HL-60 (cell line): ENCODE results near the gene COA5.
A peak's percentile ranks its signal among the peaks of the same experiment; 100 is the strongest.

ENCODE experiments used
- DNase-seq, 2 experiments: peaks; one replicate each; pipeline ENCODE4 v3.0.0-alpha.2; 2010 to 2020; ENCODE audit warnings: low read depth in 1 of 2, low spot score in 1 of 2
- H3K27ac ChIP-seq: fragments of 250-450 bp; sonication (Bioruptor Pico); replicated peaks from 2 replicates; pipeline ENCODE4 v1.5.1; 2020; ENCODE audit warnings: mild to moderate bottlenecking, moderate library complexity
- H3K27me3 ChIP-seq: fragments of 250-450 bp; sonication (Bioruptor Pico); 2 replicates; pipeline ENCODE4 v1.5.1; 2021; ENCODE audit warnings: mild to moderate bottlenecking, moderate library complexity; ENCODE audit not compliant: insufficient read depth, poor library complexity, severe bottlenecking
- H3K4me3 ChIP-seq: replicated peaks from 2 replicates; pipeline ENCODE4 v1.5.1; 2011; ENCODE audit warnings: mild to moderate bottlenecking, control low read depth, low read length; ENCODE audit not compliant: insufficient read depth
- GABPA ChIP-seq: IDR thresholded peaks from 2 replicates; pipeline ENCODE4 v1.6.1; 2012; ENCODE audit warnings: low read depth
- POLR2AphosphoS5 ChIP-seq: IDR thresholded peaks from 2 replicates; pipeline ENCODE4 v1.6.1; 2012; ENCODE audit warnings: low read depth
- SPI1 ChIP-seq: IDR thresholded peaks from 2 replicates; pipeline ENCODE4 v1.6.1; 2012; ENCODE audit warnings: low read depth, mild to moderate bottlenecking, borderline replicate concordance
- long read RNA-seq: library from polyadenylated mRNA; unstranded; transcript quantifications from one replicate; pipeline ENCODE4 v2.0.0, GENCODE V29; 2020
- TF ChIP-seq, protein P1 (sequence below): IDR thresholded peaks from 2 replicates; pipeline ENCODE4 v1.6.1; 2012; ENCODE audit warnings: low read depth; ENCODE audit not compliant: insufficient replicate concordance
- TF ChIP-seq, protein P2 (sequence below): IDR thresholded peaks from one replicate; pipeline ENCODE4 v1.5.1; 2011; ENCODE audit warnings: low read length, control low read depth, inconsistent platforms; ENCODE audit not compliant: insufficient read depth

The COA5 gene, protein sequence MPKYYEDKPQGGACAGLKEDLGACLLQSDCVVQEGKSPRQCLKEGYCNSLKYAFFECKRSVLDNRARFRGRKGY
- long read RNA-seq, transcript COA5-205 (3 exons, 770 nt), result minor isoform, 19 of 176 reads
- long read RNA-seq, transcript COA5-202 (3 exons, 557 nt), result minor isoform, 5 of 176 reads
- long read RNA-seq, transcript COA5-204 (2 exons, 958 nt), result minor isoform, 13 of 176 reads
- long read RNA-seq, transcript COA5-201 (3 exons, 1,754 nt), result major isoform, 121 of 176 reads
- long read RNA-seq, partial matches to known transcripts, result 1 of 176 reads
- long read RNA-seq, other reads (novel, unspliced or antisense), result 17 of 176 reads

DNA sequence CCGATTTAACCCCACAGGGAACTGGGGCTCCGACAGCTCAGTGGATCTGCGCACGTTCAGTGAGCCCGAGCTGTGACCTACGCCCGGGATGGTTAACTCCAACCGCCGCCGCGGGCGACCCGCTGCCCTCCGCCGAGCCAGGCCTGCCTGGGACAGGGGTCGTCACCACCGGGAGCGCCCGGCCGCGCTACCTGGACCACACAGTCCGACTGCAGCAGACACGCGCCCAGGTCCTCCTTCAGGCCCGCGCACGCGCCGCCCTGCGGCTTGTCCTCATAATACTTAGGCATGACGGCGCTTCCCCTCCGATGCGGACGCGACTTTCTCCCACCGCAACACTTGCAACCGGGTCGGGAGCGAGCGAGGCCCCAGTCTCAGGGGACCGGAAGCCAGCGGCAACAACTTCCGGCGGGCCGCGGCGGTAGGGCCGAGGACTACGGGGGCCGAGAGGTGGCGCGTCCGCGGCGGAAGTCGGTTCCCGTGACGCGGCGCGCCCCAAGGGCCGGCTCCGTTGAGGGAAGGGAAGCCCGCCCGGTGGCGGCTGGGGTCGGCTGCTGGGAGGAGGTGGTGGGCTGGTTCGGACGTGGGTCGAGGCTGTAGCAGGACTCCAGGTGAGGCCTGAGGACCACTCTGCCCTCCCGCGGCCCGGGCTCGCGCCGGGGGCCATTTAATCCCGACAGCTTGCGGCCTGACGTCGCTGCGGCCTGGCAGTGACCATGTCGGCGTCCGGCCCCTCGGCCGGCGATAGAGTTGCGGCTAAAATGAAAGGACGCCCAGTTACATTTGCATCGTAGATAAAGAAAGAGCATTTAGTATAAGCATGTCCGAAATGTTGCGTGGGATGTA is at the start of gene COA5, which contains the start of gene UNC50:
COA5 (minus strand) TSS at position 397 of the 846 bp plus-strand sequence; CDS start at position 290, 107 bp downstream.
UNC50 (plus strand) TSS at position 474 of the 846 bp plus-strand sequence. CDS start 1,171 bp downstream, outside the sequence.
- TF ChIP-seq SPI1 (peak; percentile 28; the same call in 1 of the 2 replicates), POLR2AphosphoS5 (peak; percentile 97), GABPA (peak; percentile 98)
- TF ChIP-seq, protein P1, sequence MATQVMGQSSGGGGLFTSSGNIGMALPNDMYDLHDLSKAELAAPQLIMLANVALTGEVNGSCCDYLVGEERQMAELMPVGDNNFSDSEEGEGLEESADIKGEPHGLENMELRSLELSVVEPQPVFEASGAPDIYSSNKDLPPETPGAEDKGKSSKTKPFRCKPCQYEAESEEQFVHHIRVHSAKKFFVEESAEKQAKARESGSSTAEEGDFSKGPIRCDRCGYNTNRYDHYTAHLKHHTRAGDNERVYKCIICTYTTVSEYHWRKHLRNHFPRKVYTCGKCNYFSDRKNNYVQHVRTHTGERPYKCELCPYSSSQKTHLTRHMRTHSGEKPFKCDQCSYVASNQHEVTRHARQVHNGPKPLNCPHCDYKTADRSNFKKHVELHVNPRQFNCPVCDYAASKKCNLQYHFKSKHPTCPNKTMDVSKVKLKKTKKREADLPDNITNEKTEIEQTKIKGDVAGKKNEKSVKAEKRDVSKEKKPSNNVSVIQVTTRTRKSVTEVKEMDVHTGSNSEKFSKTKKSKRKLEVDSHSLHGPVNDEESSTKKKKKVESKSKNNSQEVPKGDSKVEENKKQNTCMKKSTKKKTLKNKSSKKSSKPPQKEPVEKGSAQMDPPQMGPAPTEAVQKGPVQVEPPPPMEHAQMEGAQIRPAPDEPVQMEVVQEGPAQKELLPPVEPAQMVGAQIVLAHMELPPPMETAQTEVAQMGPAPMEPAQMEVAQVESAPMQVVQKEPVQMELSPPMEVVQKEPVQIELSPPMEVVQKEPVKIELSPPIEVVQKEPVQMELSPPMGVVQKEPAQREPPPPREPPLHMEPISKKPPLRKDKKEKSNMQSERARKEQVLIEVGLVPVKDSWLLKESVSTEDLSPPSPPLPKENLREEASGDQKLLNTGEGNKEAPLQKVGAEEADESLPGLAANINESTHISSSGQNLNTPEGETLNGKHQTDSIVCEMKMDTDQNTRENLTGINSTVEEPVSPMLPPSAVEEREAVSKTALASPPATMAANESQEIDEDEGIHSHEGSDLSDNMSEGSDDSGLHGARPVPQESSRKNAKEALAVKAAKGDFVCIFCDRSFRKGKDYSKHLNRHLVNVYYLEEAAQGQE, result peak; percentile 59
- TF ChIP-seq, protein P2, sequence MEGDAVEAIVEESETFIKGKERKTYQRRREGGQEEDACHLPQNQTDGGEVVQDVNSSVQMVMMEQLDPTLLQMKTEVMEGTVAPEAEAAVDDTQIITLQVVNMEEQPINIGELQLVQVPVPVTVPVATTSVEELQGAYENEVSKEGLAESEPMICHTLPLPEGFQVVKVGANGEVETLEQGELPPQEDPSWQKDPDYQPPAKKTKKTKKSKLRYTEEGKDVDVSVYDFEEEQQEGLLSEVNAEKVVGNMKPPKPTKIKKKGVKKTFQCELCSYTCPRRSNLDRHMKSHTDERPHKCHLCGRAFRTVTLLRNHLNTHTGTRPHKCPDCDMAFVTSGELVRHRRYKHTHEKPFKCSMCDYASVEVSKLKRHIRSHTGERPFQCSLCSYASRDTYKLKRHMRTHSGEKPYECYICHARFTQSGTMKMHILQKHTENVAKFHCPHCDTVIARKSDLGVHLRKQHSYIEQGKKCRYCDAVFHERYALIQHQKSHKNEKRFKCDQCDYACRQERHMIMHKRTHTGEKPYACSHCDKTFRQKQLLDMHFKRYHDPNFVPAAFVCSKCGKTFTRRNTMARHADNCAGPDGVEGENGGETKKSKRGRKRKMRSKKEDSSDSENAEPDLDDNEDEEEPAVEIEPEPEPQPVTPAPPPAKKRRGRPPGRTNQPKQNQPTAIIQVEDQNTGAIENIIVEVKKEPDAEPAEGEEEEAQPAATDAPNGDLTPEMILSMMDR, result no peak
- peak; percentile 91 to 93 for DNase-seq
- Histone ChIP-seq H3K27me3 (no peaks in the 10 kb centered on the region), H3K27ac (peak within 1 kb of the TSS; percentile 93), H3K4me3 (peak within 1 kb of the TSS; percentile 92)

DNA sequence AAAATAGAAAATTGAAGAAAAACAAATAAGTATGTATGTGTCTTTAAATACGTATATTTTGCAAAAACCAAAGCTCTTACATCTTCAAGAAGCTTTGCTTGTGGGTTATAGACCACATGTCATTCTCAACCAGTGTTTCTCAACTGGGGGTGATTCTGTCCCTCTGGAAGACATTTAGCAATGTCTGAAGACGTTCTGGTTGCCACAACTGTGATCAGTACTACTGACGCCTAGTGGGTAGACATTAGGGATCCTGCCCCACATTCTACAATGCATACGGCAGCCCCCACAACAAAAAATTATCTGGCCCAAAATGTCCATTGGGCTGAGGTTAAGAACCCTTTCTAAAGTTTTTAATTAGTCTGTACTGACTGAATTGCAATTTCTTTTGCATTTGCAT is 48.5 kb upstream of the COA5 start:
- Histone ChIP-seq H3K27me3 (no peaks in the 10 kb centered on the region), H3K27ac (peak overlapping the region; percentile 79), H3K4me3 (no peak overlapping the region)
- DNase-seq, result peak; percentile 38 to 94
- TF ChIP-seq POLR2AphosphoS5, result peak; percentile 72
- TF ChIP-seq, protein P2, result no peak

DNA sequence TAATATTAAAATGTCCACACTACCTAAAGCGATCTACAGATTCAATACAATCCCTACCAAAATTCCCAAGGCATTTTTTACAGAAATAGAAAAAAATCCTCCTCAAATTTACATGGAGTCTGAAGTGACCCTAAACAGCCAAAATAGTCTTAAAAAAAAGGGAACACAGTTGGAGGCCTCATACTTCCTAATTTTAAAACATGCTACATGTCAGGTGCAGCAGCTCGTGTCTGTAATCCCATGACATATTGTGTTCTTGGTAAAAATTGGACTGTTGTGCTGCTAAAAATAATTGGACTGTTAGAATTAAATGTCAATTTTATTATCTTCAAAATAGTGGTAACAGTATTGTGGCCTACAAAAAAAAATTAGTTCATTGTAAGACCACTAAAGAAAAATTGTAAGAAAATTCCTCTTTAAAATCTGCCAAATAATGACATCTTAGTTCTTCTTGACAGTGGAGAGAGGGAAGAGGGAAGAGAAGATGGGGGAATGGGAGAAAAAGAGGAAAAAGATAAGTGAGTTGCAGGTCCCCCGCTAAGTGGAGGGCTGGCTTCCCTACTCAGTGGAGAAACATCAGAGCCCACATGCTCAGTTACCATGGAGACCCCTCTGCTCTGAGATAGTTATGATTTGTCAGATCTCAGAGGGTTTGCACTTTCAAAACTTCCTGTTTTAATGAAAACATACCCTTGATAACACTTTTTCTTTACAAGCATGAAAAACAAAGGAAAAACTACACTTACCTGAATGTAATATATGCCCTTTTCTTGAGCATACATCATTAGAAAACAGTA is 46.6 kb upstream of the COA5 start:
- Histone ChIP-seq H3K27ac (peak overlapping the region; percentile 79), H3K27me3 (no peaks in the 10 kb centered on the region), H3K4me3 (no peak overlapping the region)
- peak; percentile 90 for TF ChIP-seq SPI1
- TF ChIP-seq GABPA, result no peak
- peak in 1 of 2 experiments; percentile 65 for DNase-seq

DNA sequence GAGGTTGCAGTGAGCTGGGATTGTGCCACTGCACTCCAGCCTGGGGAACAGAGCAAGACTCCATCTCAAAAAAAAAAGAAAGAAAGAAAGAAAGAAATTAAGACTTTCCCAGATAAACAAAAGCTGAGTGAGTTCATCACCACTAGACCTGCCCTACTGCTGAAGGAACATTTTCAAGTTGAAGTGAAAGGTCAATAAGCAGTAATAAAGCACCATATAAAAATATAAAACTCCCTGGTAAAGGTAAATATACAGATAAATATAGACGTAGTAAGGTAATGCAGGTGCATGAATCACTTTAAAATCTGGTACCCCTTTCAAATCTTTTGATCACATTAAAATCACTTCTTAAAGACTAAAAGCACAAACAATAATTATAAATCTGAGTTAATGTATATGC is 42.7 kb upstream of the COA5 start:
- Histone ChIP-seq H3K4me3 (no peak overlapping the region), H3K27me3 (no peaks in the 10 kb centered on the region), H3K27ac (no peak overlapping the region)
- TF ChIP-seq, protein P1, result no peak
- TF ChIP-seq, protein P2, result no peak
- TF ChIP-seq SPI1, result no peak
- no peak for TF ChIP-seq GABPA
- TF ChIP-seq POLR2AphosphoS5, result no peak
- DNase-seq, result no peak
